SK-N-SH treated with all-trans-retinoic acid at 6 μM for 48 hours (cell line): Measurements from ENCODE around the gene FAS.

Experiments
- ATAC-seq: fragments of 200-7000 bp; cut with Tn5 transposase; 3 replicates; pipeline ENCODE4 v1.9.1; 2020; ENCODE audit warnings: mild to moderate bottlenecking, moderate library complexity
- ARNTL ChIP-seq: fragments of 450-650 bp; formaldehyde crosslinking; IDR thresholded peaks from 2 replicates; pipeline ENCODE4 v1.5.0; 2020; ENCODE audit warnings: low read depth, mild to moderate bottlenecking, moderate library complexity, borderline replicate concordance
- BACH2 ChIP-seq: fragments of 250-450 bp; sonication (Bioruptor Pico); IDR thresholded peaks from 2 replicates; pipeline ENCODE4 v1.9.0; 2021; ENCODE audit warnings: mild to moderate bottlenecking, borderline replicate concordance
- CREB5 ChIP-seq: fragments of 250-450 bp; sonication (Bioruptor Pico); IDR thresholded peaks from 2 replicates; pipeline ENCODE4 v1.5.1; 2020; ENCODE audit warnings: low read depth, mild to moderate bottlenecking, moderate library complexity
- CSDC2 ChIP-seq: fragments of 250-450 bp; sonication (Bioruptor Pico); IDR thresholded peaks from 2 replicates; pipeline ENCODE4 v1.5.0; 2020; ENCODE audit warnings: mild to moderate bottlenecking, moderate library complexity
- CSRNP3 ChIP-seq: fragments of 250-450 bp; sonication (Bioruptor Pico); IDR thresholded peaks from 2 replicates; pipeline ENCODE4 v1.5.1; 2021; ENCODE audit warnings: mild to moderate bottlenecking, moderate library complexity
- ESRRG ChIP-seq: fragments of 250-450 bp; sonication (Bioruptor Pico); IDR thresholded peaks from 2 replicates; pipeline ENCODE4 v1.6.1; 2021; ENCODE audit warnings: mild to moderate bottlenecking
- GLIS3 ChIP-seq: fragments of 250-450 bp; sonication (Bioruptor Pico); IDR thresholded peaks from 2 replicates; pipeline ENCODE4 v1.5.0; 2020; ENCODE audit warnings: mild to moderate bottlenecking, moderate library complexity
- ISL1 ChIP-seq: fragments of 250-450 bp; sonication (Bioruptor Pico); IDR thresholded peaks from 2 replicates; pipeline ENCODE4 v2.1.2; 2022; ENCODE audit warnings: mild to moderate bottlenecking, moderate library complexity
- OSR1 ChIP-seq: fragments of 250-450 bp; sonication (Bioruptor Pico); IDR thresholded peaks from 2 replicates; pipeline ENCODE4 v1.8.0; 2022; ENCODE audit warnings: moderate library complexity, mild to moderate bottlenecking, inconsistent platforms
- PATZ1 ChIP-seq: fragments of 250-450 bp; sonication (Bioruptor Pico); IDR thresholded peaks from 2 replicates; pipeline ENCODE4 v1.8.0; 2020; ENCODE audit warnings: mild to moderate bottlenecking, moderate library complexity, borderline replicate concordance
- POU6F1 ChIP-seq: fragments of 250-450 bp; sonication (Bioruptor Pico); IDR thresholded peaks from 2 replicates; pipeline ENCODE4 v1.8.0; 2021; ENCODE audit warnings: low read depth, mild to moderate bottlenecking, moderate library complexity, borderline replicate concordance
- PPARA ChIP-seq: fragments of 250-450 bp; sonication (Bioruptor Pico); IDR thresholded peaks from 2 replicates; pipeline ENCODE4 v1.5.0; 2020; ENCODE audit warnings: mild to moderate bottlenecking, borderline replicate concordance
- RARB ChIP-seq: fragments of 250-450 bp; sonication (Bioruptor Pico); IDR thresholded peaks from 2 replicates; pipeline ENCODE4 v1.8.0; 2021; ENCODE audit warnings: mild to moderate bottlenecking, moderate library complexity
- SNAI2 ChIP-seq: fragments of 250-450 bp; sonication (Bioruptor Pico); IDR thresholded peaks from 2 replicates; pipeline ENCODE4 v1.5.0; 2020; ENCODE audit warnings: mild to moderate bottlenecking, moderate library complexity
- TCF4 ChIP-seq: fragments of 250-450 bp; sonication (Bioruptor Pico); IDR thresholded peaks from 2 replicates; pipeline ENCODE4 v1.8.0; 2021; ENCODE audit warnings: mild to moderate bottlenecking, moderate library complexity, borderline replicate concordance
- TOX ChIP-seq: fragments of 250-450 bp; sonication (Bioruptor Pico); IDR thresholded peaks from 2 replicates; pipeline ENCODE4 v1.8.0; 2021; ENCODE audit warnings: mild to moderate bottlenecking, moderate library complexity, borderline replicate concordance
- TSHZ2 ChIP-seq: fragments of 250-450 bp; sonication (Bioruptor Pico); IDR thresholded peaks from 2 replicates; pipeline ENCODE4 v1.5.0; 2020; ENCODE audit warnings: mild to moderate bottlenecking, moderate library complexity
- ZC3H10 ChIP-seq: fragments of 250-450 bp; sonication (Bioruptor Pico); IDR thresholded peaks from 2 replicates; pipeline ENCODE4 v1.5.1; 2021; ENCODE audit warnings: mild to moderate bottlenecking, moderate library complexity
- ZFP3 ChIP-seq: fragments of 250-450 bp; sonication (Bioruptor Pico); IDR thresholded peaks from 2 replicates; pipeline ENCODE4 v1.5.0; 2020; ENCODE audit warnings: mild to moderate bottlenecking, moderate library complexity
- ZFP30 ChIP-seq: fragments of 450-650 bp; formaldehyde crosslinking; IDR thresholded peaks from 2 replicates; pipeline ENCODE4 v1.5.0; 2022; ENCODE audit warnings: mild to moderate bottlenecking, moderate library complexity
- ZNF565 ChIP-seq: fragments of 450-650 bp; formaldehyde crosslinking; conservative IDR thresholded peaks from 2 replicates; pipeline ENCODE4 v1.5.0; 2020; ENCODE audit warnings: low read depth, mild to moderate bottlenecking, moderate library complexity
- ZNF70 ChIP-seq: fragments of 450-650 bp; formaldehyde crosslinking; IDR thresholded peaks from 2 replicates; pipeline ENCODE4 v1.5.0; 2020; ENCODE audit warnings: mild to moderate bottlenecking, moderate library complexity
- ZNF8 ChIP-seq: fragments of 450-650 bp; formaldehyde crosslinking; IDR thresholded peaks from 2 replicates; pipeline ENCODE4 v1.5.0; 2020; ENCODE audit warnings: mild to moderate bottlenecking, moderate library complexity

Gene FAS

GRCh38 chr10:88979603-88980002, 11.0 kb upstream of the FAS start:
- peak; percentile 37; the same call in 2 of the 3 replicates for ATAC-seq
- TF ChIP-seq ZNF8 (CRISPR knock-in tag) (no peak), ZFP30 (CRISPR knock-in tag) (no peak), ISL1 (CRISPR knock-in tag) (no peak), TOX (CRISPR knock-in tag) (no peak), CSRNP3 (CRISPR knock-in tag) (no peak), CSDC2 (CRISPR knock-in tag) (no peak), ESRRG (CRISPR knock-in tag) (no peak), OSR1 (CRISPR knock-in tag) (no peak), ZC3H10 (CRISPR knock-in tag) (no peak), ZNF70 (CRISPR knock-in tag) (no peak), RARB (no peak), PATZ1 (CRISPR knock-in tag) (no peak), GLIS3 (CRISPR knock-in tag) (no peak), ZNF565 (no peak), ZFP3 (CRISPR knock-in tag) (no peak), SNAI2 (no peak), PPARA (CRISPR knock-in tag) (no peak), CREB5 (no peak), TCF4 (CRISPR knock-in tag) (no peak), TSHZ2 (no peak)

- TF ChIP-seq ZNF70 (CRISPR knock-in tag) = no peak
- no peak for TF ChIP-seq PPARA (CRISPR knock-in tag)
- no peak for TF ChIP-seq ZFP3 (CRISPR knock-in tag)
- TF ChIP-seq GLIS3 (CRISPR knock-in tag) = no peak
- TF ChIP-seq TSHZ2 = no peak
- no peak for TF ChIP-seq RARB
- no peak for TF ChIP-seq SNAI2
- no peak for TF ChIP-seq ISL1 (CRISPR knock-in tag)
Measured at GRCh38 chr10:88980247-88980646, 10.4 kb upstream of the FAS start.

GRCh38 chr10:88980800-88981199, 9.8 kb upstream of the FAS start:
- no peak for ATAC-seq
- TF ChIP-seq RARB (no peak), GLIS3 (CRISPR knock-in tag) (no peak), TOX (CRISPR knock-in tag) (no peak), OSR1 (CRISPR knock-in tag) (no peak), TCF4 (CRISPR knock-in tag) (no peak), POU6F1 (CRISPR knock-in tag) (no peak), ISL1 (CRISPR knock-in tag) (no peak), ARNTL (CRISPR knock-in tag) (no peak), ZFP3 (CRISPR knock-in tag) (no peak), CSDC2 (CRISPR knock-in tag) (no peak), ESRRG (CRISPR knock-in tag) (no peak), BACH2 (CRISPR knock-in tag) (no peak), PATZ1 (CRISPR knock-in tag) (no peak)

More at GRCh38 chr10:88980247-88980646, 10.4 kb upstream of the FAS start:
- ATAC-seq = no peak
